Measurements from ENCODE around the gene APPBP2. TPM values are rescaled to one million over a fixed set of nuclear protein-coding genes. Genes with fewer than 3 reads are reported as not detected.
A peak's percentile ranks its signal among the peaks of the same experiment; 100 is the strongest.
"Not testable (repeated sequence)": the region's sequence is repeated elsewhere in the genome, so short reads cannot be mapped to it uniquely, and the experiment has no call there.

APPBP2 gene
- total RNA-seq, 4 donors from 2014 or later: 24.9 to 35.4 (median 27.9) TPM

GRCh38 chr17:60524463-60525327 lies 1.3 kb downstream of the APPBP2 start:
- Histone ChIP-seq H3K36me3 (peaks cover 0 to 7% (median 7%) of the 10 kb centered on the region in 4 donors), H3K4me3 (peak overlapping the region; percentile 83 to 98 (median 90)), H3K4me1 (peaks cover 27 to 57% (median 52%) of the 10 kb centered on the region in 4 donors), H3K27ac (replicated peaks in 1 of 4) (peak overlapping the region; percentile 98 to 100 (median 98)), H3K9me3 (no peaks in the 10 kb centered on the region), H3K27me3 (no peaks in the 10 kb centered on the region)
- peak; percentile 0 for DNase-seq (ENCODE audit: extremely low spot score)
- 12% methylated on average over 9 of the region's 9 CpGs for WGBS
- intact Hi-C loops (cut with DNase I): loop anchor here (1.0 to 10.0 kb wide), 2 partner anchors 60 to 77 kb away; no protein-coding TSS in a partner anchor
- no peak for TF ChIP-seq POLR2A (IDR thresholded peaks at IDR 0.05; ENCODE audit: low read depth)
- no peak for TF ChIP-seq POLR2AphosphoS5 (IDR thresholded peaks at IDR 0.05)
- TF ChIP-seq EP300 (IDR thresholded peaks at IDR 0.05): no peak

- DNase-seq (ENCODE audit: extremely low spot score): no peak
- WGBS: 3% methylated on average over 1 of the region's 1 CpG
- Histone ChIP-seq H3K9me3 (no peaks in the 10 kb centered on the region), H3K4me3 (peak overlapping the region; percentile 83 to 98 (median 90)), H3K4me1 (peaks cover 27 to 57% (median 54%) of the 10 kb centered on the region in 4 donors), H3K36me3 (peaks cover 7 to 16% (median 9%) of the 10 kb centered on the region in 4 donors), H3K27ac (replicated peaks in 1 of 4) (peak overlapping the region in 2 of 4 donors; percentile 98 to 99), H3K27me3 (no peaks in the 10 kb centered on the region)
- TF ChIP-seq POLR2AphosphoS5 (IDR thresholded peaks at IDR 0.05) (no peak), POLR2A (IDR thresholded peaks at IDR 0.05; ENCODE audit: low read depth) (no peak), CTCF (IDR thresholded peaks at IDR 0.05) (no peak), EP300 (IDR thresholded peaks at IDR 0.05) (no peak)
- intact Hi-C loops (cut with DNase I): loop anchor here (10.0 kb wide), 1 partner anchor 59 kb away; no protein-coding TSS in a partner anchor
These were observed 2.2 kb downstream of the APPBP2 start for GRCh38 chr17:60523822-60524221.

- WGBS: 73% methylated on average over 3 of the region's 3 CpGs
- Histone ChIP-seq H3K36me3 (peaks cover 7 to 20% (median 9%) of the 10 kb centered on the region in 4 donors), H3K4me3 (peak overlapping the region in 2 of 4 donors; percentile 83 to 84), H3K27me3 (no peaks in the 10 kb centered on the region), H3K9me3 (no peaks in the 10 kb centered on the region), H3K4me1 (peaks cover 27 to 57% (median 56%) of the 10 kb centered on the region in 4 donors), H3K27ac (replicated peaks in 1 of 4) (no peak overlapping the region)
- intact Hi-C loops (cut with DNase I): loop anchor here (10.0 kb wide), 1 partner anchor 58 kb away; no protein-coding TSS in a partner anchor
- no peak for TF ChIP-seq CTCF (IDR thresholded peaks at IDR 0.05)
- TF ChIP-seq POLR2AphosphoS5 (IDR thresholded peaks at IDR 0.05): no peak
- no peak for TF ChIP-seq POLR2A (IDR thresholded peaks at IDR 0.05; ENCODE audit: low read depth)
- TF ChIP-seq EP300 (IDR thresholded peaks at IDR 0.05): no peak
- DNase-seq (ENCODE audit: extremely low spot score): peak; percentile 34
These were observed 3.0 kb downstream of the APPBP2 start for GRCh38 chr17:60522889-60523626.

GRCh38 chr17:60519795-60520194 lies 6.2 kb downstream of the APPBP2 start:
- Histone ChIP-seq H3K36me3 (peaks cover 7 to 20% (median 13%) of the 10 kb centered on the region in 4 donors), H3K4me3 (no peak overlapping the region), H3K27ac (replicated peaks in 1 of 4) (no peak overlapping the region), H3K27me3 (no peaks in the 10 kb centered on the region), H3K4me1 (peaks cover 19 to 55% (median 48%) of the 10 kb centered on the region in 4 donors), H3K9me3 (no peaks in the 10 kb centered on the region)
- peak; percentile 7 for DNase-seq (ENCODE audit: extremely low spot score)
- WGBS: 94% methylated on average over 4 of the region's 4 CpGs
- TF ChIP-seq POLR2A (IDR thresholded peaks at IDR 0.05; ENCODE audit: low read depth): no peak
- TF ChIP-seq CTCF (IDR thresholded peaks at IDR 0.05): no peak
- no peak for TF ChIP-seq EP300 (IDR thresholded peaks at IDR 0.05)
- no peak for TF ChIP-seq POLR2AphosphoS5 (IDR thresholded peaks at IDR 0.05)
- intact Hi-C loops (cut with DNase I): loop anchor here (10.0 kb wide), 1 partner anchor 55 kb away; no protein-coding TSS in a partner anchor

- H3K27me3 ChIP-seq; H3K4me3 ChIP-seq; intact Hi-C loops (cut with DNase I); H3K27ac ChIP-seq (replicated peaks in 1 of 4); DNase-seq (ENCODE audit: extremely low spot score); H3K9me3 ChIP-seq: not testable (repeated sequence)
- WGBS: 96% methylated on average over 6 of the region's 6 CpGs
- peaks cover 7 to 39% (median 24%) of the 10 kb centered on the region in 4 donors for H3K36me3 ChIP-seq
- H3K4me1 ChIP-seq: peaks cover 0 to 14% (median 10%) of the 10 kb centered on the region in 4 donors
These were observed 10.4 kb downstream of the APPBP2 start for GRCh38 chr17:60515683-60516082.

- H3K4me1 ChIP-seq: peaks cover 0 to 17% (median 6%) of the 10 kb centered on the region in 4 donors
- WGBS: 98% methylated on average over 5 of the region's 5 CpGs
- H3K27me3 ChIP-seq; DNase-seq (ENCODE audit: extremely low spot score); intact Hi-C loops (cut with DNase I); H3K9me3 ChIP-seq; H3K27ac ChIP-seq (replicated peaks in 1 of 4); H3K4me3 ChIP-seq: not testable (repeated sequence)
- H3K36me3 ChIP-seq: peaks cover 5 to 38% (median 26%) of the 10 kb centered on the region in 4 donors
These were observed 10.8 kb downstream of the APPBP2 start for GRCh38 chr17:60515199-60515598.

All from esophagus muscularis mucosa (tissue), 4 donors.